HG03469 (cell line): ENCODE data around the gene PHKA2.

Source experiments
- ATAC-seq: cut with Tn5 transposase; IDR thresholded peaks from one replicate; pipeline ENCODE4 v1.9.1; 2021; ENCODE audit warnings: mild to moderate bottlenecking, moderate library complexity, moderate number of reproducible peaks; ENCODE audit not compliant: unreplicated experiment

Gene PHKA2

DNA sequence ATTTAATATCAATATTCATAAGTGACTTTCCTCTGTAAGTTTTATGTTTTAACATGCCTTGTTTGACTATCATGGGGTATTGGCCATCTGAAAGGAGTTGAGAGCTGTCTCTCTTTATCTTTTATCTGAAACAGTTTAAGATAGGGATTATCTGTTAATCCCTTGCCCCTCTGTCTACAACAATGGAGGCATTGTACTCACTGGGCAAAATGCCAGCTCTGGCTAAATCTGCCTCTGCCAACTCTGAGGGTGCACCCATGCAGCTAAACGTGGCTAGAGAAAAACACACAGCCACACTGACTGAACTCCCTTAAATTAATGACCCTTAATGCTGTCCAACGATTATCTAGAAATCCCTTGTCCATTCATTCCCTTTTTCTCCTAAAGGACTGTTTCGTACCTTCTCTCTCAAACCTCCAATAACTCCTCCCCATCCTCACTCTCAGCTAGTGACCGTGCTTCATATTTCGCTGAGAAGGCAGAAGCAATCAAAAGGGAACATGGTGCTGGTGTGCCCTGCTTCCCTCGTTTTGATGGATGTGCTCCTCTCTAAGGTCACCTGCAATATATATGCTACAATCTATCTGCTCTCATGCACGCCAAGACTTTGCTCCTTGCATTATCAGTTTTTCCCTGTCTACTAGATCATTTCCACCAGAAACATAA, 10.3 kb downstream of the PHKA2 start:
- no peak for ATAC-seq

DNA sequence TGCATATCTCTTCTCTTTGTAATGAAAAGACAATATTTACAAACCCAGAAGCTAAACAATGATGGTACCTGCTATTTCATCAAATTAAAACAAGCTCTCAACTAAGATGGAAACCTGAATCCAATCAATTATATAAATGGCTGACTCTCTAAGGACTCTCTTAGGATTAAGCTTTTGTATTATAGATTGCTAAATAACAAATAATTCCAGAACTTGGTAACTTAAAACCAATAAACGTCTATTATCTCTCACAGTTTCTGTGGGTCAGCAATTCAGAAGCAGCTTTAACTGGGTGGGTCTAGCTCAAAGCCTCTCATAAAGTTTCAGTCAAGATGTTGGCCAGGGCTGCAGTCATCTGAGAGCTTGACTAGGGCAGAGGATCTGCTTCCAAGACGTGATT, 12.4 kb downstream of the PHKA2 start:
- no peak for ATAC-seq

DNA sequence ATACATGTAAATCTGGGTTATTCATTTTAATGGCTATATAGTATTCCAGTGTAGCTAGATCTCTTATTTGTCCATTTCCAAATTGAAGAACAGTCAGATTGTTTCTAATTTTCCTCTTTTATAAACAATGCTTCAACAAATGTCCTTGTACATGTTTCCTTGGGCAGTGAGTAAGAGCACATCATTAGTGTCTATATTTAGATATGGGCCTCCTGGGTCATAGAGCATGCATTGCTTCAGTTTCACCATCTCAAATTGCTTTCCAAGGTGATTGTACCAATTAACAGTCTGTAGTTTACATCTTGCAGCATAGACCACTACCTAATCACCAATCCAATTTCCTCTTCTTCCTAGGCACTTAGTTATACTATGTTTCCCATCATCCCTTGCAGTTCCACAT, 13.4 kb downstream of the PHKA2 start:
- no peak for ATAC-seq

DNA sequence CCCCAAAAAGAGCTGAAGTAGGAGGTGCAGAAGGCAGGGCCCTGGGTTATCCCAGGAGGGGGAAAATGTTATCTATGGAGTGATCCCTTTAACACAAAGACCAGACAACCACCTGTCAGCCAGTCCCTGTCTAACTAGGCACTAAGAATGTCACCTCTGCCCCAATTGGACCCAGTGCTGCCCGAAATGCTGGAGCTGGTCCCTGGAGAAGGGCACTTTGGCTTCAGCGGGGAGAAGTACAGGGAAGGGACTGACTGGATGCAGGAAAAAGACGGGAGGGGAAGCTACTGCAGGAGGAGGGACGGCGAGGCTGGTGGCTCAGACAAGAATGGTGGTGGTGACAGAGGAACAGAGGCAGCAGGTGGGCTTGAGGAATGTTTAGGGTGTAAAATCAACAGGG, 17.3 kb downstream of the PHKA2 start:
- no peak for ATAC-seq

DNA sequence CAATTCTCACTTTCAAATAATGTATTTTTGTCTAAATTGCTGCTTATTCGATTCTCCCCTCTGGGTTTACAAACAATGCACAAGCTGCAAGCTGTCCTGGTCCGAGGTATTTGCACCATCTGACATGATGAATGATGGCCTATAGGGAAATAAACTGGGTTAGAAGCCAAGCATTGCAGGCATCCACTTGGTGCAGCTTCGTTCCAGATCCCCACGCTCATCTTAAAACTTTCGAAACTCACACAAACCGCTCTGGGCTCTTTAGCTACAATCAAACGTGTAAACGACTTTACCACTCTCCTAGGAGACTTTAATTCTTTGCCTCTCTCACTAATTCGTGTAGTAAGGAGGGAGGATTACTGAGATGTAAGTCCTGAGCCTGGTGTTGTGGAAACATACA, 19.0 kb downstream of the PHKA2 start:
- no peak for ATAC-seq

DNA sequence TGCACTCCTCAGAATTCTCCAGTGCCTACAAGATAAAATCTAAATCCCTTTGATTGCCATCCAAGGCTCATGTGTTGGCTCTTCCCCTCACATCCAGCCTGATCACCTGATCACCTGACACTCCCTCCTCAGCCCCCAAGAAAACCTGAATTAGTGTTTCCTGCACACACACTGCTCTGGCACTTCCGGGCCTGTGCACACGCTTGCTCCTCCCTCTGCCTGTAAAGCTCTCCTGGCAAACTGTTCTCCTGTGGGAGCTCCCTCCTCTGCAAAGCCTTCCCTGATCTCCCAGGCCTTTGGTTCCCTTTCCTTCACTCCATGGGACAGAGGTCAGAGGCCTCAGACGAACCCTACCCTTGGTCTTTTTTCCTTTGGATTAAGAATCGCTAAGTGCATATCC, 19.9 kb downstream of the PHKA2 start:
- no peak for ATAC-seq

DNA sequence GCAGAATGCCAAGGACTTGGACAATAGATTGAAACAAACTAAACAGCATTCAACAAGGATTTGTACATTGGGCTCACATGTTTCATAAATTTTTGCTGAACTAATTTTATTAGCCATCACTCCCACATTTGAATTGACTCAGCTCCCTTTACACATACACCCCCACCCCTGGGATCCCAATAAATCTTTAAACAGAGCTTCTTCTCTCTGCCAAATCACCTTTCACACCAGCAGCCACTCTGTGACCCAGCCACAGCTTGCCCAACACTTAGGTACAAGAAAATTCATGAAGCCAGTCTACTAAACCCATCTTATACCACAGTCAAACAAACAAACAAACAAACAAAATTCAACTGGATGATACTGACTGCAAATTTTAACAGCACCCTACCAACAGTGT, 21.6 kb downstream of the PHKA2 start:
- no peak for ATAC-seq

DNA sequence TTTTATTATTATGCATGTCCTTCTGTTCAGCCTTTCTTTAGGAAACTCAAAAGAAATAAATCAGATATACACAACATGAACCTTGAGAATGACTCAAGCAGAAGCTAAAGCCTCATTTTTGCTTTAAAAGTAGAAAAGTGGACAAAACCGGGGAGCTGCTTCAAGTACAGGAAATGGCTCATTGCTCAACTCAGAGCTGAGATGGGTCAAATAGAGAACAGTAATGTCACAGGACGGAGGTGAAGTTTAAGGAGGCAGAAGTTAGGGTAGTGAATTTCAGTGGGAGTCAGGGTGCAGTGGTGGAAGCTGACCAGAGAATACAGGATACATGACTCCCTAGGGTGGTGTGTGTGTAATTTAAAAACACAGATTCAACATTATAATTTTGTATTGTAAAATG, 22.2 kb downstream of the PHKA2 start:
- no peak for ATAC-seq

DNA sequence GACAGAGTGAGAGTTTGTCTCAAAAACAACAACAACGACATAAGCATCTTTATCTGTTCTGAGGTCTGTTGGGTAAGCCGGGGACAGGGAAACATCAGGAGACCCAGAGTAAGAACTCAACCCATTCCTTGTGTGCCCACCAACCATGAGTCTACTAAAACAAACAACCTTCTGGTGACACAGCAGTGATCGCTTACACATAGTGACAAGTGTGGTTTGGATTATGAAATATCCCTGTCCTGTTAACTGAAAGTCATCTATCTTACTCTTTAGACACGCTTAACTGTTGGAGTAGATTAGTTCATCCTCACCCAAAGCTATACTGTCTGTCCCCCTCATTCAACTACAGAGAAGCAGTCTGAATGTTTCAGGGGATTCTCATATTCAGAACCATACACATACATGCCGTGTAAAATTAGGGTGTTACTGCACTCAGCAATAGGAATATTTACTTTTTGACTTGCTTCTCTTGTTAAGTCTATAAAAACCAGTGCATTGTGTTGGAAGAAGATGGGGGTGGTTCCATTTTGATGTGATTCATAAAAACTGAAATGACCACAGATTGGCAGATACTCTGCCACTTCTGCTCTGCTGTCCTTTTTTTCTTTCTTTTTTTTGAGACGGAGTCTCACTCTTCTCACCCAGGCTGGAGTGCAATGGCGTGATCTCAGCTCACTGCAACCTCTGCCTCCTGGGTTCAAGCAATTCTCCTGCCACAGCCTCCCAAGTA, 27.4 kb downstream of the PHKA2 start:
- no peak for ATAC-seq

DNA sequence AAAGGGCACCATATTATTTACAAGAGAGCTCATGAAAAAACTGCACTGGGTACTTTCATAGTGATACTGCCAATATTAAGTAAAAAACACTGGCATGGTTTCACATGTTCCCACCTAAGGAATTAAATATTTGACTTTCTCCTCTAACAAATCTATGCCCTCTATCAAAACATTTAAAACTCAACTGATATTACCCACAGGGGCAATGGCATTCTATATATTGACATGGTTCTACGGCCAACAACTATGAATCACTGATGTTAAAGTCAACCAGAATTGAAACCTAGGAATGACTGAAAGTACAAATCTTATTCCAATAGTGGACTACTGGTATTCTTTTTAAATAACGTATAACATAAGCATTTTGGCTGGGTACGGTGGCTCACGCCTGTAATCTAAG, 28.2 kb downstream of the PHKA2 start:
- no peak for ATAC-seq

DNA sequence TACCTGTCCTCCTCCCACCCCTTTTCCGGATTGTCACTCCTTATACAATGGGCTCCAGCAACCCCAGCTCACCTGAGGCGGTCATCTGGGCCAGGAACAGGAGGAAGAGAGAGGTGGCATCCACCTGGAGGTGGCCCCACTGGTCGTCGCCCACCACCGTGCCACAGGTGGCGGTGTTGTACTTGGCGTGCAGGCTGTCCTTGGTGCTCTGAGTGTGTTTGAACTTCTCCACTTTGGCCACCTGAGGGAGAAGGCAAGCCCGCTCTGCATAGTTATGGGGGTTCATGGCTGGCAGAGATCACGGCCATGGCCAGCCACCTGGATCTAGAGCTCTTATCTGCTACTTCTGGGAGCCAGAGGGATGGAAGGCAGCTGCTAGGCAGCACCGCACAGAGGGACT, 32.9 kb downstream of the PHKA2 start:
- no peak for ATAC-seq

DNA sequence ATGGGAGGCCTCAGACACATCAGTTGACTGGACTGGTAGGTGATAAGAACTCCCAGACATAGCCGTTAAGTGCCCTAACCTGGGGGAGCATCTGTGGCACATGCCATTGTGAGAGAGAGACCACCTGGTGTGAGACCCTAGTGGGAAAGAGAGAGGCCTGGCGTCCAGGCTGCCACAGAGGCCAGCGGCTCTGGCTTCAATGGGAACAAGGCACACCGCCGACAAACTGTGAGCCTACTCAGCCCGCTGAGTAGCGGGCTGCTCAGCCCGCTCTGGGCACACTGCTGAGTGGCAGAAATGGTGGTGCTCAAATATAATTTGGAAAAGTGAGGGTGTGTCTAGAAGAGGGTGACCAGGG, 34.0 kb downstream of the PHKA2 start:
- no peak for ATAC-seq

DNA sequence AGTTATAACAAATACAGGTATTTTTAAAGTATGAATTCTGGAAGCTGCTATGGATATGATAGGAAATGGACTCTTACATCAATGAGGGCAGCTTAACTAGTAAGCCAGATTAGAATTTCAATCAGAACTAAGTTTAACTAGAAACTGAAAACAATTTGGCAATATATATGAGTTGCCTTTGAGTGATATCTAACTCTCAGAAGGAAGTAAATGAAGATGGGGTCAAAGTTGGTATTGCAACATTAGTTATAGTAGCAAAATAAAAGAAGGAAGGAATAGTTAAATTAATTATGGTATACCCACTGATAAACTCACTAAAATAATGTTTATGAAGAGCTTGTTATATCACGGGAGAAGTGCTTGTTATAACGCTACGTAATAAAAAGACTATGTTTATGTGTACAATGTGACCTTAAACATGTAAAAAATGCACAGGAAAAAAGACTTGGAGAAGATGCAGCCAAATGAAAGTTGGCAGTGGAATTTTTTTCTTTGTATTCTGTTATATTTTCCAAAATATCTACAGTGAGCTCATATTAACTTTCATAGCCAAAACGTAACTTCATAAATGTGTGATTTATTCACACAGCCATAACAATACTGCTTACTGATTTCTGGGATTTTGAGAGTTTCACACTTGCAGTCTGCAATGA, 34.5 kb downstream of the PHKA2 start:
- ATAC-seq: no peak

DNA sequence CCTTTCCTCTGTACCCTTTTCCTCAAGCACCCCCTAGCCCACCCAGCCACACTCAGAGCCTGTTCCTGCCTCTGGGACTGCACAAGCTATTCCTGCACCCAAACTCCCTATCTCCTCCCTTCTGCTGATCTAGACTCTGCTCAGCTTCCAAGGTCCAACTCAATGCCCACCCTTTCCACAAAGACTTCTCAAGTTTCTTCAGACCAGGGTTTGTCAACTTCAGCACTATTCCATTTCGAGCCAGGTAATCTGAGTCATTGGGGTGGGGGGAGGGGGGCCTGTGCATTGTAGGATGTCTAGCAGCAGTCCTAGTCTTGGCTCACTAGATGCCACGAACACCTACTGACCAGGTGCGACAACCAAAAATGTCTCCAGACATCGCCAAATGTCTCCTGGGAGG, 37.3 kb downstream of the PHKA2 start:
- ATAC-seq: no peak

DNA sequence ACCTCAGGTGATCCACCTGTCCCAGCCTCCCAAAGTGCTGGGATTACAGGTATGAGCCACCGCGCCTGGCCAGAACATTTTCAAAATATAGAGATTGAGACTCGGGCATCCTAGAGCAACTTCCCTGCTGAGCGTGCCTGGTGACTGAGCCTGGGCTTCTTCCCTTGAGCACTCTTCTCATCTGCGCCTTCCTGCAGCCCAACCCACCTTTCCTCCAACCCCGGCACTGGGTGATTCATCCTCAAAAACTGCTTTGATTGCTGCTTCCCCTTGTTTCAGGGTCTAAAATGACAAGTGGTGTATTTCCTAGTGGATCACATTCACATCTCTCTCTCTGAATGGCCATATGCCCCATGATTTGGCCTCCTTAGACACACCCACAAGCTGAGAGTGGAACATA, 37.8 kb downstream of the PHKA2 start:
- no peak for ATAC-seq

DNA sequence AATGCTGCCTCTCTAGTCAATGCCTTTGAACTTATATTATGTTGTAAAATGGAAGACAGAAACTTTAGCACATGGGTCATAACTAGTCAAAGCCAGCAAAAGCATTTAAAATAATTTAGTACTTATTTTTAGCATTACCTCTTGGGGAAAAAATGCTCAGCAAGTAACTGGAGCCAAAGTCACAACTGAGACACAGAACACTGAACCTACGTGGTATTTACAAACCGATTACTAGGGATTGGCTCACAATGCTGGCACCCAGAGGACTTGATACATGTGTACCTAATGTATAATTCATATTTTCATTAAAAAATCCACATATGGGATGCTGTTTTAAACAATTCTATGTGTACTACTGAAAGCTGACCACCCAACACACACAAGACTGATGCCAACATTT, 38.4 kb downstream of the PHKA2 start:
- no peak for ATAC-seq

DNA sequence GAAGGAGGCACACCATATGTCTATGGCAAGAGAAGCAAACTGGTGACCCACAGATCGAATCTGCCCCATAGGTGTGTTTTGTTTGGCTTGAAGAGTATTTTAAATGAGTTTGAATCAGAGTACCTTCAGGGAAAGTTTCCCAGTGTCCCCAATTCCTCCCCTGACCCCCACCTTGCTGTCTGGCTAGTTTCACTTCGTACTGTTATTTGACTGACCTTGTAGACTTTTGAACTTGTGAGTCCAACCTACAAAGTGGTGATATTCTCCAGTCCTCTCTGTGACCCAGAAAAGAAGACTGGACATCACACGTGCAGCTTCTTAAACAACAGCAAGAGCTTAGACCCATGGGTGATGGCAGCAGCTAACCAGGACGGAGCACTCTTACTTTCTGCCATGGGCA, 39.4 kb downstream of the PHKA2 start:
- no peak for ATAC-seq

DNA sequence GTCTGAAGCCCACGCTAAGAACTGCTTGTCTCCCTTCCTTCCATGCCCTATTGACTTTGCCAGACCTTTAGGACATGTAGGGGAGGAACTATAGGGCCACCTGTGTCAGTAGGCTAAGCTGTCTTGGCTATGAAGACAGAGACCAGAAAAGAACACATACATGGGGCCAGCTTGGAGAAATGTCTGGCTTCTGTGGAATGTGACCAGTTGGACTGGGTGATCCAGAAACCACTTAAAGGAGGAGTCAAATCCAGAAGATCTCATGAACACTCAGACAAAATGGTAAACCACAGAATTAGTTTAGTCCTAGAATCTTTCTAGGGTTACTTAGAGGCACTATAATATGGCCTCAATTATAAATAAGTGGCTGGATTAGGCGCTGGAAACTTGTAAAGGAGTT, 42.0 kb downstream of the PHKA2 start:
- no peak for ATAC-seq

DNA sequence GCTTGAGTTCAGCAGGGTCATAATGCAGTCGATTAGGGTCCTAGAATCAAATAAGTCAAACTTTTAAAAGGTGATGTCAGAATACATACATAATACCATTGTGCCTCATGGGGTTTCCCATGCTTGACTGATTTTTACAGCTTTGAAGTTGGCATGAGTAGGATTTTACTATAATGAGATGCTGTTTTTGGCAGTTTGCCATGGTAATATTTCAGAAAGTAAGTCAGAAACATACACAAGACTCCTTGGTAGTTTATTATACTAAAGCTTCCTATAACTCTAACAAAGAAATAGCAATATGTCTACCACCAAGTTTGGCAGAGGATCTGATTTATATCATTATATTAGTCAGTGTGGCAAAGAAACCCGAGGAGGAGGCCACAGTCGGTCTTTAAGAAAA, 45.2 kb downstream of the PHKA2 start:
- no peak for ATAC-seq

DNA sequence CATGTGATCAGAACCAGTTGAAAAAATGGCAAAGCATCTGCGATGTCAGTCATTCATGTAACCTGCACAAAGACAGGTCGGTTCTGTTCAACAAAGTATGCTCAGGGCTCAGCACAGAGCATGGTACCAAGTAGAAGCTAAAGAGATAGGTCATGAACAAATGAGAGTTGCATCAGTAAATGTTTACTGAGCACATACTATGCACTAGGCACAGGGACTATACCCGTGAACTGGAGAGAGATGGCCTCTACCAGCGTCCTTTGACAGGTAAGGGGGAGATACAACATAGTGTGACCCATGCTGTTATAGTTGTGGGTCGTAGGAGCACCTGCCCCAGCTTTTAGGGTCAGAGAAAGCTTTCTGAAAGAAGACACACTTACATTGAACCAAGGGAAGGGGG, 46.7 kb downstream of the PHKA2 start:
- ATAC-seq: no peak

DNA sequence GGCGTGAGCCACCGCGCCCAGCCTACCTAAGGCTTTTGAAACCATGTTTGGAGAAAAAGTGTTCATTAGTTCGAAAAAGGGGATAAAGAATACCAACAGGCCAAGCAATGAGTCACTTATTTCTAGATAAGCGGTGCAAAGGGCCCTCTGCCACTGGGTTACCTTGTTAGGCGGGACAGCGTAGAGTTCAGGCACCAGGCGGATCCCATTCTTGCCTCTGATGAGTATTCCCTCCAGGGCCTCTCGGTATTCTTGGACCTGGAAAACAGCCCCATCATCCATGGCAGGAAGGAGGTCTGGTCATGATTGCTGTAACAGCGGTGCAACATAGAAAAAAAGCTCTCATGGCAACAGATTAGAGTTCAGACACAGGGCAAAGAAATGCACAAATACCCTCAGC, 48.0 kb downstream of the PHKA2 start:
- ATAC-seq: no peak

DNA sequence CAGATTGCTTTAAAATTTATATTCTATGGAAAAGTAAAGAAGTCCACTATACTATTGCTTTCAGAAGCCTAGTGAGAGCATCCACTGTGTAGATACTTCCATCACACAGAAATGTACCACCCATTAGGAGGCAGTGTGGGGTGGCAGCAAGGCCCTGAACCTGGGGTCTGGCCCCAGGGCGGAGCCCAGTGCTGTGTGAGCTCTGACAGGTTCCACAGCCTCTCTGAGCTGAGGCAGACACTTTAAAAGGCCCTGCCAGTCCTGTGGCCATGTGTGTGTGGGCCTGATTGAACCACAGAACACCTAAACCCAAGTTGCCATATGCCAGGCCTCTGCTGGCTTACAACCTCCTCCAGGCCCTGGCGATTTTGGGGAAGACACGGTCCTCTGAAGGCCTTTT, 49.2 kb downstream of the PHKA2 start:
- ATAC-seq: no peak

DNA sequence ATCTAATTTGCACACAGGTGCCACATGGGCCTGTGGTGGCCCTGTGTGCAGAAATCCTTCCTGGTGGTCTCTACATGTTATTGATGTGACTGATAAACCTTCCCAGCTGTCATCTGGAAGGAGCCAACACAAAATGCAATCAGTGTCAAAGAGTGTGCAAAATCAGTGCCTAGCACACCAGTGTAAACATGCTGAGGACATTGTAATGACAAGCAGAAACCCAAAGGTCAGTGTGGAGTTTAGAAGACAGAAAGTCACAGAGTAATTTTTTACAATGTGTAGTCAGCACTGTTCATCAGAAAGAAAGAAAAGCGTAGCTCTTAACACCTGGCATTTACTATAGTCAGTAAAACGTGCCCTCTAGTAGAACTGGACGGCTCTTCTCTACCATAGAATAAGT, 50.3 kb downstream of the PHKA2 start:
- ATAC-seq: no peak
